GM19023 (cell line): ENCODE results near the gene KRT7.

ENCODE experiments used
- ATAC-seq: cut with Tn5 transposase; IDR thresholded peaks from one replicate; pipeline ENCODE4 v1.9.1; 2021; ENCODE audit warnings: mild to moderate bottlenecking, moderate library complexity; ENCODE audit not compliant: unreplicated experiment

KRT7 gene

GRCh38 chr12:52232674-52233461 lies at the start of gene KRT7:
Gene KRT7 (plus strand): TSS chr12:52233243. CDS start chr12:52233297, 54 bp downstream.
- no peak for ATAC-seq

GRCh38 chr12:52183544-52183910 lies 49.5 kb upstream of the KRT7 start:
- no peak for ATAC-seq

- ATAC-seq = no peak
Observed at GRCh38 chr12:52183971-52184370, 49.1 kb upstream of the KRT7 start.

- no peak for ATAC-seq
Observed at GRCh38 chr12:52184813-52185212, 48.2 kb upstream of the KRT7 start.

GRCh38 chr12:52185400-52185967 lies 47.6 kb upstream of the KRT7 start:
- no peak for ATAC-seq

GRCh38 chr12:52186118-52186840 lies 46.8 kb upstream of the KRT7 start:
- ATAC-seq = no peak

GRCh38 chr12:52187206-52187605 lies 45.8 kb upstream of the KRT7 start:
- no peak for ATAC-seq

- ATAC-seq = no peak
Observed at GRCh38 chr12:52187640-52188039, 45.4 kb upstream of the KRT7 start.

GRCh38 chr12:52188658-52189057 lies 44.4 kb upstream of the KRT7 start:
- no peak for ATAC-seq

GRCh38 chr12:52189376-52190174 lies 43.5 kb upstream of the KRT7 start:
- no peak for ATAC-seq

GRCh38 chr12:52190860-52191729 lies 41.9 kb upstream of the KRT7 start:
- ATAC-seq = no peak

GRCh38 chr12:52191841-52192791 lies 40.9 kb upstream of the KRT7 start, which contains the start of gene KRT80:
Gene KRT80 (minus strand): TSS chr12:52192014. CDS start chr12:52191902, 112 bp downstream.
- ATAC-seq = no peak

- no peak for ATAC-seq
Observed at GRCh38 chr12:52193532-52193931, 39.5 kb upstream of the KRT7 start.

- no peak for ATAC-seq
Observed at GRCh38 chr12:52193991-52194390, 39.1 kb upstream of the KRT7 start.

GRCh38 chr12:52195065-52195730 lies 37.8 kb upstream of the KRT7 start:
- no peak for ATAC-seq

- no peak for ATAC-seq
Observed at GRCh38 chr12:52197371-52198231, 35.4 kb upstream of the KRT7 start.

- no peak for ATAC-seq
Observed at GRCh38 chr12:52198454-52199215, 34.4 kb upstream of the KRT7 start.
